ENCODE results near the gene ZP3.

DNA sequence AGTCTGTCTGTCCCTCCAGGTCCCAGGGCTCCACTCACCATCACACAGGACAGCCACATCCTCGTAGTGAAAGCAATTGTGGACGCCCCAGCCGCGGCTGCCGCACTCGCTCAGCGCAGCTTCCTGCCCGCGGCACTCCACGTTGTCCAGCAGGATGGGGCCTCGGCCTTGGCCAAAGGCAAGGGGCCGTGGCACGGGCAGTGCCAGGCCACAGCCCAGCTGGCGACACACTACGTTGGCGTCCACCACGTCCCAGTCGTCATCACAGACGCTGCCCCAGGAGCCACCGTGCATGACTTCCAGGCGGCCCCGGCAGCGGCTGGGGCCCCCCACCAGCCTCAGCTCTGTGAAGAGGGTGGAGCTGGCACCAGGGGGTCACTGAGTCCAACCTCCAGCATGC lies 24.5 kb upstream of the ZP3 start:
- TF ChIP-seq POLR2A (IDR thresholded peaks at IDR 0.05) (no peak), POLR2AphosphoS5 (IDR thresholded peaks at IDR 0.05) (peak; percentile 43 to 81 (median 72))
- TF ChIP-seq, protein P1, sequence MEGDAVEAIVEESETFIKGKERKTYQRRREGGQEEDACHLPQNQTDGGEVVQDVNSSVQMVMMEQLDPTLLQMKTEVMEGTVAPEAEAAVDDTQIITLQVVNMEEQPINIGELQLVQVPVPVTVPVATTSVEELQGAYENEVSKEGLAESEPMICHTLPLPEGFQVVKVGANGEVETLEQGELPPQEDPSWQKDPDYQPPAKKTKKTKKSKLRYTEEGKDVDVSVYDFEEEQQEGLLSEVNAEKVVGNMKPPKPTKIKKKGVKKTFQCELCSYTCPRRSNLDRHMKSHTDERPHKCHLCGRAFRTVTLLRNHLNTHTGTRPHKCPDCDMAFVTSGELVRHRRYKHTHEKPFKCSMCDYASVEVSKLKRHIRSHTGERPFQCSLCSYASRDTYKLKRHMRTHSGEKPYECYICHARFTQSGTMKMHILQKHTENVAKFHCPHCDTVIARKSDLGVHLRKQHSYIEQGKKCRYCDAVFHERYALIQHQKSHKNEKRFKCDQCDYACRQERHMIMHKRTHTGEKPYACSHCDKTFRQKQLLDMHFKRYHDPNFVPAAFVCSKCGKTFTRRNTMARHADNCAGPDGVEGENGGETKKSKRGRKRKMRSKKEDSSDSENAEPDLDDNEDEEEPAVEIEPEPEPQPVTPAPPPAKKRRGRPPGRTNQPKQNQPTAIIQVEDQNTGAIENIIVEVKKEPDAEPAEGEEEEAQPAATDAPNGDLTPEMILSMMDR (IDR thresholded peaks at IDR 0.05 in 8 of 11, conservative IDR thresholded peaks at IDR 0.05 in 3 of 11): no peak
